KBM-7 (cell line): Measurements from ENCODE around the gene C1QTNF7.
A peak's percentile ranks its signal among the peaks of the same experiment; 100 is the strongest.

ENCODE experiments used
- DNase-seq: peaks from one replicate; pipeline ENCODE4 v3.0.0-alpha.2; 2015
- in situ Hi-C: fragments of 300-500 bp; cut with MboI; formaldehyde crosslinking; loops from 2 replicates; pipeline ENCODE4 v1.14.3; 2020; ENCODE audit warnings: low sequenced_read_pairs, low pct_unique_long_range_greater_than_20kb, mixed read lengths

C1QTNF7 gene

DNA sequence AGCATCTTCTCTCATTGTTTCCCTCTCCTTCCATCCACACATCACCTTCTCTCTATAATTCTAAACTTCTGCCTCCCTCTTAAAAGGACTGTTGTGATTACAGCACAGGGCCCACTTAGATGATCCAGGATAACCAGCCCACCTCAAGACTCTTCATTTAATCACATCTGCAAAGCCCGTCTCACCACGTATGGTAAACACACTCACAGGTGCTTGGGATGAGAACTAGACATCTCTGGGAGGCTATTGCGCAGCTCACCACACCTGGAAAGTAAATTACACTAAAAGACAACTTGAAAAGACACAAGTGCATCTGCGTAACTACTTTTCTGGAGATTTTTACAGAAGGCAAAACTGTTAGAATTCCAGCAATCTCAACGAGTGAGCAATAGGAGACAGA, 15.4 kb upstream of the C1QTNF7 start:
- DNase-seq: no peak
- in situ Hi-C loops: no loop called here

DNA sequence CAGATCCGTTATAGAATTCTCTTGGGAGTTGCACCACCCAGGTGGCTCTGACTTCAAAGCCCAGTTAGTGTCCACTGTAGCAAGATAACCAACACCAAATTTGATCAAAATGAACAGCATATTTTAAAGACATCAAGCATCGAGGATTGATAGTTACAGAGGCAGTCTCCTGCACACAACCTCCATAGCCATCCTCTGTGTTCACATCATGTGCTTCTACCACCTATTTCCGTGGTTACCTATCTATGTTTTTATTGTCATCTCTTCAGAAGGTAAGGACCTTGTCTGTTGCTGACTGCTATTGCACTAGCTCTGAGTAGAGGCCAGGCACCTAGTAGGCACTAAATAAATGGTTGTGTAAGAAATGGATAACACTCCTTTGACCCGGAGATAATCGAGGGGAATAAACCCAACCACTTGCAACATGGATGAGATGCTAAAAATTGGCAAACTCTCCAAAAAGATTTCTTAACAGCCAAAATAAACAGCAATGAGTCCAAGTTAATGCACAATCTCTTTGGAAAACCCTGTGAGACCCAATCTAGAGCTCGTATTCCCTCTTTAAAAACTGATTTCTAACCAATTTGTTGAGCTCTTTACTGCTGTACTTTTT, 14.7 kb upstream of the C1QTNF7 start:
- in situ Hi-C loops: no loop called here
- DNase-seq: no peak

DNA sequence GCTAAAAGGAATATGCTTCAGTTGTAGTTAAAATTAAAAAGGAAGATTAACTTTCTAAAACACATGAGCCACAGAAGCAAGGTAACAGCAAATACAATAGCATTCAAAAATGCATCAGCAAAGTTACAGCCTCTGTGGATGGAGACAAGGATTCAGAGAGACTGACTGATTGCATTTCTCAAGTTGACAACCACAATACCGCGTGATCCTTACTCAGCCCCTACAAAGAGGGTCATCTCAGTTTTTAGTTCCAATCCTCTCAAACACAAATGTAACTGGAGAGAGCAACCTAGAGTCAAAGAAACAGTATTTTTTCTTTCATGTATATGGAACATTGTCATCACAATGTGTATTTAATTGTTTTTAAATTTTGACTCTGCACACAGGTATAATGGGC, 14.2 kb upstream of the C1QTNF7 start:
- no peak for DNase-seq
- in situ Hi-C loops: no loop called here

DNA sequence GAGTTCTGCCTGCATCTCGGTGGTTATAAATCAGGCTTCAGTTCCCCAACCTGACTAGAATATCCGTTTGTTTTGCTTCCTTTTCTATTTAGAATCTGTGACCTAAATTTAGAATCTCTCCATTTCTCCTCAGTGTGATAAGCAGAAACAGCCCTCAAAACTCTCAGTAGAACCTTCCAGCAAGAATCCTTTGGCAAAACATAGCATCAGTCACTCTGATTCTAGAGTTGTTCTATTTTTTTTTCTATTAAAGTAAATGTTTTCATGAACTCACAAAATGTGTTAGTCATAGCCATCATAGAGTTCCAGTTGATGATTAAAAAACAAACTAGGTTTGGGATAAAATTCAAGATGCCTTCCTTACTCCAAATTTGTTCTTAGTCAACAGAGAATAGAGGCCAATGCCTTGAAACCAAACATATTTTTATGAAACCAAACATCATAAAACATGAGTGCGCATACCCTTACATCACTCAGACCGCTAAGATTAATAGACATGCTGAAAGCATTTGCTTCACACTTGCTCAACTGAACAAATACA, 13.2 kb upstream of the C1QTNF7 start:
- in situ Hi-C loops: no loop called here
- peak; percentile 37 for DNase-seq

DNA sequence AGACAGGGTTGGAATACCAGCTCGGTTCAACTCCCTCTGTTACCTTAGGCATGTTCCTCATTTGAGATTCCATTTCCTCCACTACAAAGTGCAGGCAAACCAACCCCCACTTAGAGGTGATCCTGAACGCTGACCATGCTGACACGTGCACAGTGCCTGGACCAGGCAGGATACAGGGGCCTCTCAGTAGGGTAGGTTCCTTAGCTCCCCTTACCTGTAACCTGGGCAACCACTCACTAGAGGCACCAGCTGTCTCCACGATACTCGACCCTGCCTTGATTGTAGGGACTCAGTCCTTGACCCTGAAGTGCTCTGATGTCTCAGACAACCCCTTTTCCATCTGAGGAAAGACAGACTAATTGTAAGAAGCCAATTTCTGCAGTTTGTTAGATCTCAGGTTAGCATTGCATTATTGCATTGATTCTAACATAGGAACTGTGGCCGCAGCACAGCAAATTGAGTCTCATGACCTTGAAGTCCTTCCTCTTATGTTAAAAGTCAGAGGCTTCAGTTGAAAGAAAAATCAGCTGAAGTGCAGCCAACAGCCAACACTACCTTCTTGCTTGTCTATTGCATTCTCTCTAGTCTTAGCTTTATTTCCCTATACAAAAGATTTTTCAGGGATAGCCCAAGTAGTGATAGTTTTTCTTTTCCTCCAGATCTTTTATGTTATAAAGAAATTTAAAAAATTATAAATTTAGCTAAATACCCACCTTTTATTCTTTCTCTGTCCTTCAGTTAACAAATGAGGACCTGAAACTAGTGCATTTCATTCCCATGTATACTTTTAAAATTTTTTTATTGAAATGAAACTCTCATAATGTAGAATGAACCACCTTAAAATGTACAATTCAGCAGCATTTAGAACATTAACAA, 11.2 kb upstream of the C1QTNF7 start:
- in situ Hi-C loops: no loop called here
- no peak for DNase-seq

DNA sequence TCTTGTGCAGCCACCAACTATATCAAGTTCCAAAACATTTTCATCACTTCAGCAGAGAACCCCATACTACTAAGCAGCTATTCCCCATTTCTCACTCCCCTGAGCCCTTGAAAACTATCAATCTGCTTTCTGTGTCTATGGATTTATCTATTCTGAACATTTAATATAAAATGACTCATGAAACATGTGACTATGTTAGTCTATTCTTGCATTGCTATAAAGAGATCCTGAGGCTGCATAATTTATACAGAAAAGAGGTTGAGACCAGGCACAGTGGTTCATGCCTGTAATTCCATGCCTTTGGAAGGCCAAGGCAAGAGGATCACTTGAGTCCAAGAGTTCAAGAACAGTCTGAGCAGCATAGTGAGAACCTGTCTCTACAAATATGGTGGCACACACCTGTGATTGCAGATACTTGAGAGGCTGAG, 10.6 kb upstream of the C1QTNF7 start:
- no peak for DNase-seq
- in situ Hi-C loops: no loop called here

DNA sequence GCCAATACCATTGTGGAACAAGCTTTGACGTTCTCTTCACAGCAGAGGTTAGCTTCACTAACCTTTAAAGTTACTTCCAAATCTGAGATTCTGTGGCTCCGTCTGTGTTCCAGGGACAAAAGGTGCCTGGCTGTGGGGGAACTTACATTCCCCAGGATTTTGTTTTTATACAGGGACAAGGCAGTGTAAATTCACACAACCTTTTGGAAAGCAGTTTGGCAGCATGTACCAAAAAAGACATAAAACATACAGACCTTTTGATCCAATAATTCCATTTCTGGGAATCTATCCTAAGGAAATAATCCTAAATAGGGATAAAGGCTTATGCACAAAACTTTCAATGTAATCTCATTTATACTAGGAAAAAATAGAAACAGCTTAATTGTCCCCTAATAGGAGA, 8.9 kb upstream of the C1QTNF7 start:
- in situ Hi-C loops: no loop called here
- no peak for DNase-seq

DNA sequence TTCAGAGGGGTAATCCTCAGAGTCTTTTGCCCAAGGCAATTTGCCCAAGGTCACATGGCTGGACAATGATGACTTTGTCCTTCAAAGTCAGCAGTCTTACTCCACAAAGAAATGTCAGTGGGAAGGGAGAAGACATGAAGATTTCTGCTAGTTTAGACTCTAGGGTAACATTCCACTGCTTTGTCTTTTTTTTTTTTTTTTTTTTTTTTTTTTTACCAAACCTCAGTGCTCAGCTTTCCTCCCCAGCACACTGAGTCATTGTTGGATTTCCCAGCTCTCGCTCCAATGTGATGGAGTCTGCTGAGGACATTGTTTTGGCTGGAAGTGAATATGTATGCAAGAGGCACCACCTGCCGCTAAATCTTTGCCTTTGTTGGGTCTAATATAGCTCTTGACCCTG, 7.2 kb upstream of the C1QTNF7 start:
- no peak for DNase-seq

DNA sequence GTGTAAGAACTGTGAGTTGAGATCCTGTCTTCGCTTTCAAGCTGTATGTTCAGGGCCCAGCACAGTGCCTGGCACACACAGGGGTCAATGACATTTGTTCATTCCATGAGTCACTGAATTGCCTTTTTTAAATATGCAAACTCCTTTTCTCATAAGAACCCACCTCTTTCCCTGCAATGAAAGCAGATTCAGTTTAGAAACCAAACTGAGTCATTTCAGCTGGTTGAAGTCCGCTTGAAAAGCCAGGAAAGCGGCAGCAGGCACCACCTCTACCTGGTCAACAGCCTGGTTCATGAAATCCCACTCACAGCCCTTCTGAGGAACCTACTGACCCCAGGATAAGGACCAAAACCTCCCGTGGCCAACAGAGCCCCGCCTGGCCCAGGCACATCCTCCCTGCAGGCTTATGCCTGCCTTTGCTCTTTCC, 4.5 kb upstream of the C1QTNF7 start:
- no peak for DNase-seq
- in situ Hi-C loops: no loop called here

More for the DNA sequence above, 7.2 kb upstream of the C1QTNF7 start:
- in situ Hi-C loops: no loop called here

DNA sequence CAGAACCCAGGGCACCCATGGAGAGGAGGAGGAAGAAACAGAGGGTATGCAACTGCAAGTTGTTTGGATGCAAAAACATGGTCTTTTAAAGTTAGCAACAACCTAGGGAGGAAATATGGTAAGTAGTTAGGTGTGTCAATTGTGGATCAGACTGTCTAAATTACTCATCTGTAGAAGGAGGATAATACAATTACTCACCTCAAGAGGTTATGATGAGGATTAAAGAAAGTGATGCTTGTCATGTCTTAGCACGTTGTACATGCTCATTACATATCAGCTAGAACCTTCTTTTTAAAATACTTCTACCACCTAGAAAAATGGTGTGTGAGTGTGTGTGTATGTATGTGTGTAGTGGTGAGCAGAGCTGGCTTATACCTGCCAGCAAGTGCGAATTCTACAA, 2.3 kb upstream of the C1QTNF7 start:
- DNase-seq: no peak
- in situ Hi-C loops: no loop called here

DNA sequence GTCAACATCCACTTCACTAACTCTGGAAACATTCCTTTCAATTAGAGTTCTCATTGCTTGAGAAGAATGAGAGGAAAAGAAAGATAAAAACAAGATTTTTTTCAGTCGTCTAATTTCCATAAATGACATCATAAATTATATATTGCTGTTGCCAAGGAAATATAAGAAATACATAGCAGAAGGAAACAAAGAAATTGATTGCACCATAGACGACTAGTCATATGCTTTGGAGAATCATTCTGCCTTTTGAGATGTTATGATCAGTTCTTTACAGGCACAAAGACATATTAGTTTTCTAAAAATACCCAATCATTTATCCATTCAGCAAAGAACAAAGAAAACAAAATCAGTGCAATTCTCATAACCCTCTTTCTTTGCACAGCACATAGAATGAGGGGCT, 672 bp upstream of the C1QTNF7 start:
- in situ Hi-C loops: no loop called here
- no peak for DNase-seq

DNA sequence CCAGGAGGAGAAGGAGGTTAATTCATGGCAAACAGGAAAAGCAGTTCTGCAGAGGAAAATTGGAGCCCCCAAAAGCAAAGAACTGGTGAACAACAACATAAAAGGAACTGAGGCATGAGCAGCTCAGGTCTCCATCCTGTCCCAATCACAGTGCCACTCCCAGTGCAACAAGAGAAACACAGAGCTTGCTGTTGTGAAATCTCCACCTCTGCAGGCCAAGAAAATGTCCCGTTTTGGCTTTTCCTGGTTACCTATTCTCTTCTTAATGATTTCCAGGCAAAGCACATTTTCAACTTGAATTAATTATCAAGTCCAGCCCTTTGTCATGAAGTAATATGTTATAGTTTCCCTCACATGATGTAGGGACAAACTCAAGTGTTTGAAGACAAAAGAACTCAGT, 778 bp downstream of the C1QTNF7 start:
- no peak for DNase-seq
- in situ Hi-C loops: no loop called here

DNA sequence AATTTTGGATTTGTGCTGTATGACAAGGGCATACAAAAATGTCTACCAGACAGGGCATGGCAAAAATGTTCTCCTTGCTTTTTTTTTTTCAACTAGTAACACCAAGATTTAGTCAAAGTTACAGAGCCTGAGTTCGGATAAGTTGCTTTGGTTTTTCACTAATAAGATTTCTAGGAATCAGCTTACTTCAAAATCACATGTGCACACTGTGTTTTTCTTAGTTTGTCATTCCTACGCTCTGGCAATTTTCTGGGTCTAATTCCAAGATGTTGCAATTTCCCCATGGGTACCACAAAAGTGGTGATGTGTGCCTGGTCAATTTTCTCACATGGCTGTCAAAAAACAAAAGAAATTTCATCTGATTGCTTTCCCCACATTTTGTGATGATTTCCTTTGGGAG, 6.3 kb downstream of the C1QTNF7 start:
- in situ Hi-C loops: no loop called here
- DNase-seq: no peak

DNA sequence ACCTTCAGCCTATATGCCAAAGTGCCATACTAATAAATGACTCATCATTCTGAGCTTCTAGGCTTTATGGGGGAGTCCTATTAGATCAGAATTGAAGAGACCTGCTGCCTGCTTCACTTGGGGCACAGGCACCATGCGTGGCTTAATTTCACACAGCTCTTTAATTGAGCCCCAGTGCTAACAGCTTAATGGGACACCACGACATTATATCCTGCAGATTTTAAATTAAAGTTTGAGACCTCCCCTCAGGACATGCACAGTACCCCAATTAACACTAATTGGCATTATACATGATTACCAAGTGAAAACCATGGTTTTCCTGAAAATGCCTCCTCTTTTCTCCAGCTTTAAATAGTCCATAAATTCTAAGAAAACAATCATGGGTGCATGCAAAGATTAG, 6.8 kb downstream of the C1QTNF7 start:
- in situ Hi-C loops: no loop called here
- DNase-seq: no peak

DNA sequence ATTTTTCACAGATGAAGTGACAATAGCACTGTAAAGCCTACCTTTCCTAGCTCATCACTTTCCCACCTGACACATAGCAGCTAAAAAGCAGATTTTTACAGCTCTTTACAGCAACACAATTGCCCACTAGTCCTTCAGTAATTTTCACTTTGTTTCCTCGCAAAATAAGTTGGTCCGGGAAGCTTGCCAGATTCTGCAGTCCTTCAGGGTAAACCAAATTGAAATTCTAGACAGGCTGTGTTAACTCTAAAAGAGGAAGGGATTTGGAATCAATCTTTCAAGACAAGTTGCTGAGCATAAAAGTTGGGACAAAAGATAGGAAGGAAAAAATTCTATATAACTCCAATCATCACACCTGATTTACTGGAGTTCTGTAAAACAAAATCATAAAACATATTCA, 8.7 kb downstream of the C1QTNF7 start:
- in situ Hi-C loops: no loop called here
- DNase-seq: peak; percentile 33

DNA sequence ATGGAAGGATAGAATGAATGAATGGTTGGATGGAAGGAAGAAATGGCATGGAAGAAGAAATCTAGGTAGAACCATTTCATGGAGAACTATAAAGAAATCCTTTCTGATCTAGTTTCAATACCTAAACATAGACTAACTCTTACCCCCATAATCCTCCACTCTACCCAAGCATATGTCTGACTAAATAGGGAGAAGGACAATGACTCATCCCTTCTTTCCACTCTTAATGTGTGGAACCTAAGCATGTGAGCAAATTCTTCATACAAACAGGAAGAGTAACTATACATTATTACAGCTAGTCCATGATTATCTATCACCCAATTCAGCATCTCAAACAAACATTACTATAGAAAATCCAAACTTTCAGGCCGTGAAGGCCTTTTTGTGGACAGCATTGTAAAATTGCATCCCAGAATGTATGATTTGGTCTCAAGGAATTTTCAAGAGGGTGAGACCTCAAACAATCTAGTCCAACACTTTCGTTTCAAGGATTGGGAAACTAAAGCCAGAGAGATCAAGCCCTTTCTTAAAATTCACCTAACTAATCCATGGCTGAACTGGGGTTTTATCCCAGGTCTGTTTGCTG, 11.2 kb downstream of the C1QTNF7 start:
- in situ Hi-C loops: no loop called here
- no peak for DNase-seq

DNA sequence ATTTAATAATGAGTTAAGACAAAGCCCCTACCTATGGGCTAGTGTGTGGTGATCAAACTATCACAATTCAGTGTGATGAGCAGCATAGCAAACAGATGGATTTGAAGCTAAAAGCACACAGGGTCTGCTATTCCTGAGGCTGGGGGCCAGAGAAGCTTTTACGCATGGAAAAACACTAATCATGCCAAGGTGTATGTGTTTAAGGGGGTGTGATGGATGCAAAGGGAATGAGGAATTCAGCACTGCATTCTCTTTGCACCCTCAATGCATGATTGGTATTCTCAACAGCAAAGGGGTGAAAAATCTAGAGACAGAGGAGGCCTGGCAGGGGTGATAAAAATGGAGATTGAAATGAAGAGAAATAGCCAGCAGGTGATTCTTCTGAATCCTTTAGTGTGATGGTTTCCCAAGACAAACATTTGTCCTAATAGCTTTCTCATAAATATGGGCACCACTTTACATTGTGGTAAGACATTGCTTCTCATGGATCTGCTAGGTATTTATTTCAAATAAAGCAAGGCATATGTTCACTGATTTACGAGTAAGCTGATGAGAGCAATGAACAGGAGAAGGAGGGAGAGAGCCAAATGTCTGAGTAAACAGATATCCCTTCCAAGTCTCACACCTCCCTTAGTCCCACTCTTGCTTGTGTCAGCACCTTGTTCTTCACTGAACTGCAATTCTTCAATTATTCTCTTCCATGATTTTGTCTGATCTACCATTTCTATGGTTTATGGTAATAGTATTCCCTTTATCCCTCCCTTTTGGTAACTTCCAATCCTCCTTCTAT, 15.7 kb downstream of the C1QTNF7 start:
- in situ Hi-C loops: no loop called here
- DNase-seq: no peak

DNA sequence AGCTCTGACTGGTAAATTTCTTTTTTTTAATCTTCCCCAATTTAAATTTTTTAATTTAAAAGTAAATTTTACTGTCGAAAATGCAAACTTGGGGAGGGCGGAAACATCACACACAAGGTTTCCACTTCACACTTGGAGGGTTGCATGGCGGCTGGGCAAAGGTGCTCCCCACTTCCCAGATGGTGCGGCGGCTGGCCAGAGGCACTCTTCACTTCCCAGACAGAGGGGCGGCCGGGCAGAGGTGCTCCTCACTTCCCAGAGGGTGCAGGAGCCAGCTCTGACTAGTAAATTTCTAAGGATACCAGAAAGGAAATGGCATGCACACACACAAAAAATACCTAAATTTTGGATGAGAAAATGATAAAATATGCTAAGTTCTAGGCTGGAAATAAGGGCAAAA, 16.4 kb downstream of the C1QTNF7 start:
- in situ Hi-C loops: no loop called here
- no peak for DNase-seq

DNA sequence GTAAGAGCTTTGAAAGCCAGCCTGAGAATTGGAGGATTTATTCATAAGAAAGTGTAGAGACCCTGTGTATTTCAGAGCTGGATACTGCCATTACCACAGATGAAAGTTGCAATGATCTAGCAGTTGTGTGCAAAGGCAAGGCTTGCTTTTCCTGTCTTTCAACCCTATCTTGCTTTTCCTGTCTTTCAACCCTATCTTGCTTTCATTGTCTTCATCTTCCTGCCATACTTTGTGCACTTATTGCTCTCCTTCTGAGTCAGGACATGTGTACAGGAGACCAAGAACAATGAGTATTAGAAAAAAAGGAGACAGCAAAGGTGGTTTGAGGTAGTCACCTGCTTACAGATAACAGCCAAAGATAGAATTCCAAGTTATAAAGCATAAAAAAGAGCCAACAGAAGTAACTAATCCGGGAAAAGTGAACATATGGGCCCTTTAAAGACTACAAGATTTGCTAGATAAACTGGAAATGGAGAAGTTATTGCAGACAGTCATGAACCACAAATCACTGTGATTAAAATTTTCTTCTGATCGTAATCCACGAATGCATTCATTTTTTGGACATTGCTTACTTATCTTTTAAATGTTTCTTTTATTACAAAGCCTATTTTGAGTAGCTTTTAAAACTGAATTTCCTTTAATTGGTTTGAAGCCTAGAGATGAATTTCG, 17.2 kb downstream of the C1QTNF7 start:
- in situ Hi-C loops: no loop called here

More for the DNA sequence above, 17.2 kb downstream of the C1QTNF7 start:
- no peak for DNase-seq
